ENCODE measurements around the gene CPEB2. TPM values are rescaled to one million over a fixed set of nuclear protein-coding genes. Genes with fewer than 3 reads are reported as not detected.

Gene CPEB2
- total RNA-seq, 1 experiment from 2014 or later, result 5.8 TPM

DNA sequence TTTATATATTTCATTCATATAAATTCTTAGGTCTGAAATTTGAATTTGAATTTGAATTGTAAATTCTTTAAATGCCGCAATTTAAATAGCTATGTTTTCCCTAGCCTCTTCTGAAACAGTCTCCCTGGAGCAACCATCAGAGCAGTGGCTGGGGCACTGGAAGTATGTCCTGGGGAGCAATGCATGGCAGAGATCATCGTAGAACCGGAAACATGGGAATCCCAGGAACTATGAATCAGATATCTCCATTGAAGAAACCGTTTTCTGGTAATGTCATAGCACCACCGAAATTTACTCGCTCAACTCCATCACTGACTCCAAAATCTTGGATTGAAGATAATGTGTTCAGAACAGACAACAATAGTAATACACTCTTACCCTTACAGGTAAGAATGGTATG lies 4.9 kb downstream of the CPEB2 start:
- DNase-seq (ENCODE audit: extremely low read depth, low read depth), result no peak

DNA sequence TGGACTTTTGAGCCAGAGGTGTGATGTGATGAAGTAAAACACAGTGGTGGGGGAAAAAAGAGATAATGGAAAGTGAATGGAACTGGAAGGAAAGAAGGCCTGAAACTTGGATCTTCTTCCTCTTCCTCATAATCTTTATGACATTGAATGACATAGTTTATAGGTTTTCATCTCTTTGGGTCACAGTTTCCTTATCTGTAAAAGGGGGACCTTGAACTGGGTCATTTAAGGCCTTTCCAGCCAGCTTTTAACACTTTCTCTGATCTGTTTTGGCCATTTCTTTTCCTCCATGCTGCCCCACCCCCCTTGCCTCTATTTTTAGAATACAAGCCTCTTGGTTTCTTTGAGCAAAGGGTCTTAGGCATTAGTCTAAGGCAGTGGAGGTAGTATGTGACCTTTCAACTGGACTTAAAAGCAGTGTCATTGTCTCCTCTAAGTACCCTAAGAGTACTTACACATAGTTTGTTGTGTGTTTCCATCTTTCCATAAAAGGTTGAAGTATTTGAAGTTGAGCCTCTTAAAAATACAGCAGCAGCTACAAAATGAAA lies 7.8 kb downstream of the CPEB2 start:
- no peak for DNase-seq (ENCODE audit: extremely low read depth, low read depth)

DNA sequence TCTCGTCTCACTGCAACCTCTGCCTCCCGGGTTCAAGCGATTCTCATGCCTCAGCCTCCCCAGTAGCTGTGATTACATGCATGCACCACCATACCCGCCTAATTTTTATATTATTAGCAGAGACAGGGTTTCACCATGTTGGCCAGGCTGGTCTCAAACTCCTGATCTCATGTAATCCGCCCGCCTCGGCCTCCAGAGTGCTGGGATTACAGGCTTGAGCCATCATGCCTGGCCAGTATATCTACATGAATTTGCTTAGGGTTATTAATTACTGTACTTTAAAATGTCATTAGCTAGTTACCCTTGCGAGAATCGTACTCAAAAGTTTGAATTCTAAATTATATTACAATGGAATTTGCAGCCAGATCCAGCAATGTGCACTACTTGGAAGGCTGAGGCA lies 8.9 kb downstream of the CPEB2 start:
- DNase-seq (ENCODE audit: extremely low read depth, low read depth), result no peak

DNA sequence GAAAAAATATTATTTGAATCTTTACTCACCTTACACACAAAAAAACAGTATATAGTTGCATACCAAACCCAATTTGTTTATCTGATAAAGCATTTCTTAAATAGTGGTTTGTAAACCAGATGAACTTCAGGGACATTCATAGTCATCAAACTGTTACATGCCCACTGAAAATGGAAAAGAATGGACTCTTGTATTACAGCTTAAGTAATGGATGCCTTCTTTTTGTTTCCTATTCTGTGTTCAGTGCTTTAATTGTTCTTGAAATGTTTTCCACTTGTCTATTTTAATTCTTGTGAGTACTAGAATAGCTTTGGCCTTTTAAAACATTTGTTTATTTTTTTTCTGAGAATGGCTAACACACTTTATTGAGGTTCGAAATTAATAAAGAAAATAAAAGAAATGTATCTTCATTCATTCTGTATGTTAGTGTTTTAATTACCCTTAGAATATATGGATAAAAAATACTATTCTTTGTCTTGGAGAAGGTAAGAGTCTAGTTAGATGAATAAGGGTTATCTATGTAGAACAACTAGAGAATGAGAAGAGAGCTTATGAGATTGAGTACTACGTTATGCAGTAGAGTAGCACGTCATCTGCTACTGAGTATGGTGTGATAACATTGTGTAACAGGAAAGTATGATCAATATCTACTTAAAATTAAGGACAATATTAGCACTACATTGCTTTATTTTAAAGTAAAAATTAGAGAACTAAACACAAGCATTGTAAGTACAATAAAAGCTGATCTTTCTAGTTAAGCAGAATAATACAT lies 9.9 kb downstream of the CPEB2 start:
- no peak for DNase-seq (ENCODE audit: extremely low read depth, low read depth)

DNA sequence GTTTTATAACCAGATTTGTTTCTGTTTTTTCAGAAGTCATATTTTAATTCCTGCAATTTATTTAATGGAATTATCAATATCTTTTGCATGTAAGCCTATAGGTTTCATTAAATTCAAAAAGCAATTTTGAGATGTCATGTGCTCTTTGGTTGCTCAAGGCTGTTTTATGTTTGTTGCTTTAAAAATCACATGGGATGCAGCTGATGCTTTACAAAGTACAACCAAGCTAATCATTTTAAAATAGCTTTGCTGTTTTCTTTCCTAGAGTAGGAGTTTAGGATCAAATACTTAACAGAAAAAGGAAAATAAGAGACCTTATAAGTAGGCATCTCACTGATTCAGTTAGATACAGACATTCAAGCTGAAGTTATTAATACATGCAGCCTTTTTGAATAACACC lies 11.3 kb downstream of the CPEB2 start:
- no peak for DNase-seq (ENCODE audit: extremely low read depth, low read depth)

DNA sequence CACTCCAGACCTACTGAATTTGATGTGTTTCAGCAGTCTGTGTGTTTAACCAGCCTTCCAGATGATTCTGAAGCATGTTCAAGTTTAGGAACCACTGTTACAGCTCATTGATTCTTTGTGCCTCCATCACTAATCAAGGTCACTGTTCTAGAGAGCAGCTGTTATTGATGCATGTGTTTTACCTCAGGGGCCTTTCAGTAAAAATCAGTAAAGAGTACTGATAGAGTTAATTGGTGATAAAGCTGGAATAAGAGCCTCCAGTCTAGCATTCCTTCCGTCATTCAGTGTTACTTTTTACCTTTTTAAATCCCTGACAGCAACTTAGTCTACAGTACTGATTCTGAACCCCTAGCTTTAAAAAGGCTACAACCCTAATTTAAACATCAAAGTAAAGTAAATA lies 12.9 kb downstream of the CPEB2 start:
- no peak for DNase-seq (ENCODE audit: extremely low read depth, low read depth)

DNA sequence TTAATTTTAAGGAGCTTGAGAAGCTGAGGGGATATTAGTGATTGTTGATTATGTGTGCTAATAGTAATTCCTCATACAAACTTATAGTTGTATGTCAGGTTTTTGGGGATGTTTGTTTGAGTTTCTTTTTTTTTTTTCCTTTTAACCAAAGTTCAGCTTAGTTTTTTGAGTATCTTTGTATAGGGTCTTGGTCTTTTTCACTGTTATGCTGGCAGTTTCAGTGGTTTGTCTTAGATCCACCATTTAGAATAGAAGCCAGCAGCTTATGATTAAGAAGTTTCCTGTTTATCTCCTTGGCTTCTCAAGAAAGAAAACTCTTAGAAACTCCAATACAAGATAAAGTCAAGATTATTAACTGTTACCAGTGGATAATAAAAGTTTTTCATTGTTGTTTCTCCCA lies 16.1 kb downstream of the CPEB2 start:
- DNase-seq (ENCODE audit: extremely low read depth, low read depth), result no peak

DNA sequence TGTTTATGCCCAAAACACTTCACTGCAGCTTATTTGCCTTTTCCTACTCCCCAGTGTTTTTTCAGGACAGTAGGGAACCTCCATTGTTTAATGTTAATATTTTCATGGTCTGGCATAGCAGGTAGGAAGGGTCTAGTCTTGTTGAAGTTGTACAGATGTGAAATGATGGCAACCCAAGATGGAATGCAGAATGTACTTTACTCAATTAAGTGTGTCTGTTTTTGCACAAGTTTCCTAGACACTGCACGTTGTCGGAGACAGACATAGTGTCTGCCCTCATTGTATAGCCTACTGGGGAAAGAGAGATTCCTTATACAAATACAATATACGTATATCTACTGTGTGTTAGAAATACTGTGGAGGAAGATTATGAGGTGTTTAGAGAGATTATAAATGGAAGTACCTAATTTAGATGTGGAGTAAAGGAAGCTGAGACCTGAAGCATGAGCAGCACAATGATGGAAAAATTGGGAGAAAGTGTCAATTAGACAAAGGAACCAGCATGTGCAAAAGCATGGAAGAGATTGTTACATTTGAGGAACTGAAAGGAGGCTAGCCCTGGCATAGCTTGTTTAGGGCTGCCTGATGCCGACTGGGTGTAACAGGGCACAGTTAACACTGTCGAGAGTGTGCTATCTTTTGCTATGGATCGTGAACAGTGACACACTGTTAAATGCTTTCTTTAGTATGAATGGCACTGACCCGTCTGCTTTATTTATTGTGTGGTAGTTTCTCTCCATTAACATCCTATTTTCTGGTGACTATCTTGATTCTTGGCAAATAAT lies 18.4 kb downstream of the CPEB2 start:
- no peak for DNase-seq (ENCODE audit: extremely low read depth, low read depth)

DNA sequence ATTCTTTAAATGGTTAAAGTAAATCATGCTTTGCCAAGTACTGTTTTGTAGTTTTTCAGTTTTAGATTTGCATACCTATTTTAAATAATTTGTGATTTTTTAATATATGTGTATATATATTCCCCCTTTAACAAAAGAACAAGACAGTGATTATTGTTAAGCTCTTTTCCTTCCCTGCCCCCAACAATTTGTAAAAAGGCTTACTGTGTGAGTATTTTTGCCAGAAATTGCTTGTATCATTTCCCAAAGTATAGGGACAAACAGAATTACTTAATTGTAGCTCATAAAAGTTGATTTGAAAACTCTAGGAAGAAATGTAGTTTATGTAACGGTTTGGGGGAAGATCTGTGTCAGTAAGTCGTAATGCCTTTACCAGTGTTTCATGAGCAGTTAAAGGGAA lies 19.0 kb downstream of the CPEB2 start:
- DNase-seq (ENCODE audit: extremely low read depth, low read depth), result no peak

DNA sequence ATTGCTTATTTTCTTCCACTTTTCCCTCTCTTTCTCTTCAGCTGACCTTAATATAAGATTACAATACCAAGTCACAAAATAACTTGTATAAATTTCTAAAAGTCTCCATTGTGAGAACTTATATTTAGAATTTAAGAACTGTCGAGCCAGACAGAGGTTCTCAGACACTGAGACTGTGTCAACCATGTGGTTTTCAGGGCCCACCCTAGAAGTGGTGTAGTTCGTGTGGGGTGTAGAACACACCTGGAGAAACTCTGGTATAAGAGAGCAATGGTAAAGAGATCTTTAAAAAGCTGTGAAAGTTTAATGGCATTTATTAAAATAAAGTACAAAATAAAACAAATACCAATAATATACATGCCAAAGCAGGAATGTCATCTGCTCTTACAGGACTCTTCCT lies 19.7 kb downstream of the CPEB2 start:
- no peak for DNase-seq (ENCODE audit: extremely low read depth, low read depth)

DNA sequence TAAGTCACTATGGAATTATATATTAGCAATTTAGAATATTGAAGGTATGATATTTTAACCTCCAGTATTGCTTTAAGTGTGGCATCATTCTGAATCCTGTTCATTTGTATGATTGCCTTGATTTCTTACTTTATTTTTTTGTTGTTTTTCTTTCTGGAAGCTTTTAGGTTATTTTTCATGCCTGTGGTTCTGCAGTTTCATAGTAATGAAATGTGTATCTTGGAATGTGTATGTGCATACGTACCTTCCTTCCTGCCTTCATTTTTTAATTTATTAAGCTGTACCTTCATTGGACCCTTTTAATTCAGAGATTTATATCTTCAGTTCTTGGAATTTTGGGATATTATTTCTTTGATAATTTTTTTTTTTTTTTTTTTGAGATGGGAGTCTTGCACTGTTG lies 22.1 kb downstream of the CPEB2 start:
- DNase-seq (ENCODE audit: extremely low read depth, low read depth), result no peak

DNA sequence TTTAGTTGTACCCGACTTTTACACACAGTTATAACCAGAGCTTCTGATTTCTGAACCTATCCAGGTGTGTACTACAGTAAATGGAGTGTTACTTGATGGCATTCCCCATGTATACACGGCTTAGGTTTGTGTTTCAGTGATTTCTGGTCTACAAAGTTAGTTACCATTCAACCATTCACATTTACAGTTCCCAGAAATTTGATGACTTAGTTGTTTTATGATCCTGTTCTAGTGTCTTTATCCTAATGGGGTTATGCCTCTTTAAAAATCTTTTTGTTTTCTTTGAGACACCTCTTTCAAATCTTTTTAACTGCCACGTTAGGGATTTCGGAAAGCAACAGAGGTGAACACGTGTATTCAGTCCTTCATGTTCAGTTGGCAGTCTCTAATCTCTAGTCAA lies 23.4 kb downstream of the CPEB2 start:
- no peak for DNase-seq (ENCODE audit: extremely low read depth, low read depth)

DNA sequence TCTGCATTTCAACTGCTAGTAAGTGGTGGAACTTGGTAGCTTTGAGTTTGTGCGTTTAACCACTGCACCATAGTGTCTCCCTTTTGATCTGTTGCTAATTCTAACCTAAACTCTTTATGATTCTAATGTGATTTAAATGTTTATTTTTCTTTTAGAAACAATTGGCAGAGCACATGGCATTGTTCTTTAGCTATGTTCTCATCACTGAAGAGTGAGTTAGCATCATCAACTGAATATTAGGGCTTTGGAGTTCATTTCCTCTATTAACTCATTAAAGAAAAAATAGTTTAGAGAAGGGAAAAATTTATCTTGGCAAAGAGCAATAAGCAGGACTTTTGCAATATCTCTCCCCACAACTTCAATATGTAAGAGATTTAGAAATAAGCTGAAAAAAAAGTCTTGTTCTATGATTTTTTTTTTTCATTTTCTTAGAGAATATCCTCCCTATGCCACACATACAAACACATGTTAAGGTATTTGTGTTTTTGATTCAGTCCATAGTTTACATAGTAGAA lies 25.7 kb downstream of the CPEB2 start:
- DNase-seq (ENCODE audit: extremely low read depth, low read depth), result no peak

DNA sequence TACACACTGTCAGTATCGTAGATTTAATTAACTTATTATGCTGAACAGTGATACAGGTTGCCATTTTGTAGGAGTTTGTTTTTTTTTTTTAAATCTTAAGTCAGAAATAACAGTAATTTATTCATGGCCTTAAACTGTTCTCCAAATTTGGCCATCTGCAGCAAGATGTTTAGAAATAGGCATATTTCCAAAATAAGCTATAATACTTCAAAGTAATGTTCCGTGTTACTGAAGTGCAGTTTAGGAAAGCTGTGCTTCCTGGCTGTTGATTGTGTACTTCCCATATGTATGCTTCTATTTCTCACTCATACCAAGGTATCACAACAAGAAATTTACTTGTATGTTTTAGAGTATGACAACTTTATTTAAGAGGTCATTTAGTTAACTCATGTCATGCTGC lies 28.9 kb downstream of the CPEB2 start:
- no peak for DNase-seq (ENCODE audit: extremely low read depth, low read depth)

DNA sequence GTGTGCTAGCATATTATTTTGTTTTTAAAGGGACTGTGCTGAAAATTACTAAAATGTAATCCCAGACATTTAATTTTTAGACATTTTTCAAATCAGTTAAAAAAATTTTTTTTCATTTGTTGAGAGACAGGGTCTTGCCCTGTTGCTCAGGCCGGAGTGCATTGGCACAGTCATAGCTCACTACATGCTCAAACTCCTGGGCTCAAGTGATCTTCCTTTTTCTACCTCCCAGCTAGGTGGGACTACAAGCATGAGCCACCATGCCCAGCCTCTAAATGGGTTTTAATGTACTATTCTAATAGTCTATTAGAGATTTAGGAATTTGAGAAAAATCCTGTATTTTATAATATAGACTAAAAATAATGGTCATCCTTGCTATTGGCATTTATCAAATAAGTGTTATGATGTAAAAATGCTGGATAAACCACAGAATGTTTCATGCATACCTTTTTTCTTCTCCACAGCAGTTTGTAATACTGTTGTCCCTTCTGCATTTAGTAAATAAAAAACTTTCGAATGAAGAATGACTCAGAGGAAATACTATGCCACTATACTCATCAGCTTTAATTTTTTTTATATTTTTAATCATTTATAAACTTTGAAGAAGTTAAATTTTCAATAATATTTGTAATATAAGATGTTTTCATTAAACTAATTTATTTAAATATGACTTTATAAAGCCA lies 29.9 kb downstream of the CPEB2 start:
- DNase-seq (ENCODE audit: extremely low read depth, low read depth), result no peak

DNA sequence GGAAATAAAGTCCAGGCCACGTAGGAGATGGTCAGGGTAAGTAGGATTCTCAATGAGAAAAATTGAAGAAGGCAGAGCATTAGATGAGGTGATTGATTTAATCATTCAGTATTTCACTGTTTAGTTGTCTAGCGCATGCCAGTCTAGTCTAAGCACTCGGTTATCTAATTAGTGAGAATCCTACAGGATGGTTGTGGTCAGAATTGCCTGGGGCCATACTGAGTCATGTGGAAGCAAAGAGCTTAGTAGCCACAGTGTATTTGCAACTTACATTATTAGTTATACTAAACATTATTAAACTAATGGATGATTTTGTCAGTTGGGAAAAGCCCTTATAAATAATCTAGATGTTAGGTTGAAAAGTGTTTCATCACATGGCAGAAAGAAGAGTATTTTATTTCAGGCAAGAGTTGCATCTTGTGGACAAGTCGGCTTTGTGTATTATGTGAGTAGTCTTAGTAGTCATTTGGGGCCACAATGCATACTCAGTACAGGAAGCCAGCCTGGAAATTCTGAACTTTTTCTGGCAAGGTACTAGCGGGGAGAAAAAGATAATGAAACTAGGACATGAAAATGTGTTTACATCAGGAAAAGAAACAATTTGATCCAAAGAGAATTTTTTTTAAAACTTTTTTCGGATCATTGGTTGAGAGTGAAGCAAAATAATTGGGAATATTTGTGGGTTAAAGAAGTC lies 31.9 kb downstream of the CPEB2 start:
- DNase-seq (ENCODE audit: extremely low read depth, low read depth), result no peak

DNA sequence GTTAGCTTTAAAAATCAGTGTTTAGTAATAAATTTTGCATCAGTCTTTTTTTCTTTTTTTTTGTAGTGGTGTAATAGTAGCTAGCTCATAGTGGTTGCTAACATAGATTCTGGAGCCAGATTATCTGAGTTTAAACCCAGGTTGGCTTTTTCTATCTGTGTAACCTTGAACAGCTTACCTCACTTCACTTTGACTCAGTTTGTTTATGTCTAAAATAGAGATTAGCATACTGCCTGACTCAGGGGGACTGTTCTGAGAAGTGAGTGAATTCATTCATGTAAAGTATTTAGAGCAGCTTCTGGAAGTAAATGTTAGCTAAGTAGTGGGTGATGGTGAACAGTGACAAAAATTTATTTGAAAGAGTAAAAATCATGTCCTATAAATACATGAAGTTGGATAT lies 32.9 kb downstream of the CPEB2 start:
- no peak for DNase-seq (ENCODE audit: extremely low read depth, low read depth)

DNA sequence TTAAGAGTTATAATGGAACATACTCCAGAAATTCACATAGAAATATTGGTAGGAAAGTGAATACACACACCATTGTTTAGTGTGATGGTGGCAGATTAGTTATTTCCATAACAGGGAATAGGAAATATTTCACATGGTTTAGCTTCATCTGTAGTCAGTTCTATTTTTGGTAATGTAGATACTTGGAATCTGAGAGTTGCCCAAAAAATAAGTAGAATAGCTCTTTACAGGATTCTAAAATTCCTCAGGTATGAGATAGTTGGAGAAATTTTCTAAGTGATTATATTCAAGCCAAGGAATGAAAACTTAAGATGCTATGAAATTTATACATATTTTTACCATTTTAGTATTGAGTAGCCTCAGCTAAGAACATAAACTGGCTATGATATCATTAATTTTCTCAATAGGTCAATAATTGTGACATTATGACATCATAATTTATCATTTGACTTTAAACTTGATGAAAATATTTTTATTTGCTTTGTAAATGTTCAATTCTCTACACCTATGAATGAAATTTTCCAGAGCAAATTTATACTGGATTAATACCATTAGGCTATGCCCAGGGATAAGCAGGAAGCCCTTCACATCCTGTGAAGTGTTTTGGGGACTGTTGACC lies 35.8 kb downstream of the CPEB2 start:
- DNase-seq (ENCODE audit: extremely low read depth, low read depth), result no peak

DNA sequence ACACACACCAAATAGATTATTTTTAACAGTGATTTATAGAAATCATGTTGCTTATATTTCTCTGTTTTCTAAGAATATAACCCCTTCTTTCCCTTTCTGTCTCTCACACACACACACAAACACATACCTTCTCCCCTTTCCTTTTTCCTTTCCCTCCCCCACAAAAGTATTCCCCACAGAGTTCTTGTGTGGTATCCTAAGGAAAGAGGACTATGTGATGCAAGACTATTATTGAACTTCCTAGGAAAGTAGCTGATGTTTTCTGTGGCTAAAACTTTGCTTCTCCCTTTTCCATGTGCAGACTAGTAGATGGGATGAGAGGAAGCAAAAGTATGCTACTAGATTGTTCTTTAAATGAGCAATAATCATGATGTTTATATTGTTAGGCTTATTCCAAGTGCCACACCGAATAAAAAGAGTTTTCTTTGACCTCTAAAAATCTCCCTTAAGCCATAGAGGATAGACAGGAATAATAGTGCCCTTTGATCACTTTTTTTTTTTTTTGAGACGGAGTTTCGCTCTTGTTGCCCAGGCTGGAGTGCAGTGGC lies 38.7 kb downstream of the CPEB2 start:
- no peak for DNase-seq (ENCODE audit: extremely low read depth, low read depth)
